WERI-Rb-1 (cell line): ENCODE results near the gene SERTAD1.

Experiments
- DNase-seq: peaks from one replicate; pipeline ENCODE4 v3.0.0-alpha.2; 2020
- H3K27ac ChIP-seq: fragments of 250-450 bp; sonication (Bioruptor Pico); 2 replicates; pipeline ENCODE4 v1.5.1; 2020; ENCODE audit warnings: mild to moderate bottlenecking, moderate library complexity
- H3K27me3 ChIP-seq: fragments of 250-450 bp; sonication (Bioruptor Pico); 2 replicates; pipeline ENCODE4 v1.5.1; 2021; ENCODE audit warnings: mild to moderate bottlenecking, low read depth, moderate library complexity; ENCODE audit not compliant: insufficient read depth, severe bottlenecking
- H3K36me3 ChIP-seq: fragments of 250-450 bp; sonication (Bioruptor Pico); 2 replicates; pipeline ENCODE4 v1.5.1; 2020; ENCODE audit warnings: mild to moderate bottlenecking, moderate library complexity
- H3K4me3 ChIP-seq: 2 replicates; pipeline ENCODE4 v1.5.1; 2011; ENCODE audit warnings: low read depth, mild to moderate bottlenecking, control low read depth, low read length
- H3K9me3 ChIP-seq: fragments of 250-450 bp; sonication (Bioruptor Pico); 2 replicates; pipeline ENCODE4 v1.5.1; 2021; ENCODE audit warnings: mild to moderate bottlenecking, moderate library complexity; ENCODE audit not compliant: severe bottlenecking
- CTCF ChIP-seq: IDR thresholded peaks from 2 replicates; pipeline ENCODE4 v1.5.1; 2011; ENCODE audit warnings: low read depth, mild to moderate bottlenecking, control low read depth, inconsistent platforms, low read length

The SERTAD1 gene

DNA sequence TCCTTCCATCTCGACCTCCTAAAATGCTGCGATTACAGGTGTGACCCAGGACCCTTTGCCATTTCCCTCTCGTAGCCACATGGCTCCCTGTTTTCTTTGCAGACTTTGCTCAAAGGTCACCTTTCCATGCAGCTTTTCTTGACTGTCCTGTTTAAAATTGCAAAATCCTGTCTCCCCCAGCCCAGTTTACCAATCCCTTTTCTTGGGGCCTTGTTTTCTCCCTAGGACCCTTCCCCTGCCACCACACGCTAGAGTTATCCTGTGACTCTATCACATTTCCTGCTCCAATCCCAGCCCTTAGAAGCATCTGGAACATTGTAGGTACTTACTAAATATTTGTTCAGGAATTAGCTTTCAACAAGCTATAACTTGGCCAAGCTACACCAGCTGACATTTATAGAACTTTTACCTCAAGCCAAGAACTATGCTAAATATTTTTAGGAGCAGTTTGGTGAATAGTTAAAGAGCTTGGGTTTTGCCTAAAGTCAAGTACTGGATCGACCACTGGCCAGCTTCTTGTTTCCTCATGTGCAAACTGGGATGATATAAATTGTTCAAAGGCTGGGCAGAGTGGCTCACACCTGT lies 27.5 kb upstream of the SERTAD1 start:
- Histone ChIP-seq H3K36me3 (no peaks in the 10 kb centered on the region), H3K4me3 (no peak overlapping the region), H3K9me3 (peaks cover 2% of the 10 kb centered on the region), H3K27ac (no peak overlapping the region), H3K27me3 (no peaks in the 10 kb centered on the region)
- no peak for TF ChIP-seq CTCF
- DNase-seq = no peak

GRCh38 chr19:40452016-40452415 lies 26.2 kb upstream of the SERTAD1 start:
- Histone ChIP-seq H3K4me3 (no peak overlapping the region), H3K36me3 (no peaks in the 10 kb centered on the region), H3K27me3 (no peaks in the 10 kb centered on the region), H3K27ac (no peak overlapping the region), H3K9me3 (peaks cover 2% of the 10 kb centered on the region)
- TF ChIP-seq CTCF = no peak
- no peak for DNase-seq

GRCh38 chr19:40450664-40451063 lies 24.9 kb upstream of the SERTAD1 start:
- peaks cover 2% of the 10 kb centered on the region for H3K9me3 ChIP-seq
- H3K27ac ChIP-seq = no peak overlapping the region
- no peak overlapping the region for H3K4me3 ChIP-seq
- H3K36me3 ChIP-seq = no peaks in the 10 kb centered on the region
- DNase-seq = peak; percentile 51
- TF ChIP-seq CTCF = no peak
- H3K27me3 ChIP-seq = no peaks in the 10 kb centered on the region

DNA sequence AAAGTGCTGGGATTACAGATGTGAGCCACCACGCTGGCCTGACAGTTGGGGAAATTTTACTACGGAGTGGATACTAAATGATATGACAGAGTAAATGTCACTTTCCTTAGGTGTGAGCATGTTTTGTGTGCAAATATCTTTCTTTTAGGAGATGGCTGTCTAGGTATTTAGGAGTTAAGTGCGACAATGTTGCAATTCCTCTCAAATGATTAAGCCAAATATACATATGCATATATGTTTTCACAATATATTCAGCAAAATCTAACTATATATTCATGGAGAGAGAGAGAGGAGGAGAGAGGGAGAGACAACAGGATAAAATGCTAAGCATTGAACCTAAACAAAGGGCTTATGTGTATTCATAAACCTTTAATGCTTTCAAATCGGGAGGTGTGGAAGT lies 23.7 kb upstream of the SERTAD1 start:
- H3K27me3 ChIP-seq = no peaks in the 10 kb centered on the region
- no peaks in the 10 kb centered on the region for H3K36me3 ChIP-seq
- no peak overlapping the region for H3K27ac ChIP-seq
- H3K4me3 ChIP-seq = no peak overlapping the region
- DNase-seq = no peak
- H3K9me3 ChIP-seq = peaks cover 2% of the 10 kb centered on the region
- no peak for TF ChIP-seq CTCF

DNA sequence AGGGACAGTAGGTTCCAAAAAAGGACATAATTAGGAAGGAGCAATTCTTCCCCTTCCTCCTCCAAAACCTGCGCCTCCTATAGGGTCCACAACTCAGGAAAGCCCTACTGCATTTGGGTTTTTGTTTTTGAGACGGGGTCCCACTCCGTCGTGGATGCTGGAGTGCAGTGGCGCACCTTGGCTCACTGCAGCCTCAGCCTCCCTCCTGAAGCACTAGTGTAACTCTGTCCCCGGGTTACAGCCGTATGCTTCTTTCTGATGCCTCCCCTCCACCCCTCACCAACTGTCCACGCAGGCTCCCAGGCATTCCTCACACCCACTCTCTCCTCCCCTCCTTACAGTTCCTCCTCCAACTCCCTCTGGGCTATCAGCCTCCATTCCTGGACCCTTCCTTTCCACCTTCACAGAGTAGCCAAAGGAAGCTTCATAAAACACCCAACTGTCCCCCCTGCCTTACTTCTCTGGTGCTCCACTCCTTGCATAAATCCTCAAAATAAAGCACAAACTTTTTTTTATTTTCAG lies 20.5 kb upstream of the SERTAD1 start:
- TF ChIP-seq CTCF = no peak
- H3K36me3 ChIP-seq = peaks cover 7% of the 10 kb centered on the region
- H3K27me3 ChIP-seq = no peaks in the 10 kb centered on the region
- H3K4me3 ChIP-seq = no peak overlapping the region
- no peak for DNase-seq
- H3K9me3 ChIP-seq = no peaks in the 10 kb centered on the region
- H3K27ac ChIP-seq = no peak overlapping the region

GRCh38 chr19:40445780-40446262 lies 20.0 kb upstream of the SERTAD1 start:
- H3K36me3 ChIP-seq = peaks cover 12% of the 10 kb centered on the region
- H3K27ac ChIP-seq = no peak overlapping the region; the same call in 1 of the 2 replicates
- no peaks in the 10 kb centered on the region for H3K9me3 ChIP-seq
- peak; percentile 59 for DNase-seq
- H3K27me3 ChIP-seq = no peaks in the 10 kb centered on the region
- no peak for TF ChIP-seq CTCF
- H3K4me3 ChIP-seq = no peak overlapping the region
